ENCODE data around the gene TAF6. TPM values are rescaled to one million over a fixed set of nuclear protein-coding genes. Genes with fewer than 3 reads are reported as not detected.

Gene TAF6
- total and polyA plus RNA-seq, 8 donors = 43.5 to 69.2 (median 57.5) TPM

- H3K4me1 ChIP-seq = peaks cover 0 to 34% of the 10 kb centered on the region in 2 donors
- H3K4me3 ChIP-seq = no peak overlapping the region
- TF ChIP-seq, protein P1, sequence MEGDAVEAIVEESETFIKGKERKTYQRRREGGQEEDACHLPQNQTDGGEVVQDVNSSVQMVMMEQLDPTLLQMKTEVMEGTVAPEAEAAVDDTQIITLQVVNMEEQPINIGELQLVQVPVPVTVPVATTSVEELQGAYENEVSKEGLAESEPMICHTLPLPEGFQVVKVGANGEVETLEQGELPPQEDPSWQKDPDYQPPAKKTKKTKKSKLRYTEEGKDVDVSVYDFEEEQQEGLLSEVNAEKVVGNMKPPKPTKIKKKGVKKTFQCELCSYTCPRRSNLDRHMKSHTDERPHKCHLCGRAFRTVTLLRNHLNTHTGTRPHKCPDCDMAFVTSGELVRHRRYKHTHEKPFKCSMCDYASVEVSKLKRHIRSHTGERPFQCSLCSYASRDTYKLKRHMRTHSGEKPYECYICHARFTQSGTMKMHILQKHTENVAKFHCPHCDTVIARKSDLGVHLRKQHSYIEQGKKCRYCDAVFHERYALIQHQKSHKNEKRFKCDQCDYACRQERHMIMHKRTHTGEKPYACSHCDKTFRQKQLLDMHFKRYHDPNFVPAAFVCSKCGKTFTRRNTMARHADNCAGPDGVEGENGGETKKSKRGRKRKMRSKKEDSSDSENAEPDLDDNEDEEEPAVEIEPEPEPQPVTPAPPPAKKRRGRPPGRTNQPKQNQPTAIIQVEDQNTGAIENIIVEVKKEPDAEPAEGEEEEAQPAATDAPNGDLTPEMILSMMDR (IDR thresholded peaks at IDR 0.05) = no peak
- no peak for DNase-seq
- no peak for ATAC-seq
- H3K27ac ChIP-seq = no peak overlapping the region
- no peaks in the 10 kb centered on the region for H3K27me3 ChIP-seq
- intact Hi-C loops (cut with DNase I) = no loop called here
- H3K9me3 ChIP-seq = no peaks in the 10 kb centered on the region
- H3K36me3 ChIP-seq = peaks cover 11 to 78% of the 10 kb centered on the region in 2 donors
Observed at GRCh38 chr7:100093054-100093453, 26.1 kb downstream of the TAF6 start.

GRCh38 chr7:100091411-100092181 is 27.6 kb downstream of the TAF6 start:
- no peak for DNase-seq

DNA sequence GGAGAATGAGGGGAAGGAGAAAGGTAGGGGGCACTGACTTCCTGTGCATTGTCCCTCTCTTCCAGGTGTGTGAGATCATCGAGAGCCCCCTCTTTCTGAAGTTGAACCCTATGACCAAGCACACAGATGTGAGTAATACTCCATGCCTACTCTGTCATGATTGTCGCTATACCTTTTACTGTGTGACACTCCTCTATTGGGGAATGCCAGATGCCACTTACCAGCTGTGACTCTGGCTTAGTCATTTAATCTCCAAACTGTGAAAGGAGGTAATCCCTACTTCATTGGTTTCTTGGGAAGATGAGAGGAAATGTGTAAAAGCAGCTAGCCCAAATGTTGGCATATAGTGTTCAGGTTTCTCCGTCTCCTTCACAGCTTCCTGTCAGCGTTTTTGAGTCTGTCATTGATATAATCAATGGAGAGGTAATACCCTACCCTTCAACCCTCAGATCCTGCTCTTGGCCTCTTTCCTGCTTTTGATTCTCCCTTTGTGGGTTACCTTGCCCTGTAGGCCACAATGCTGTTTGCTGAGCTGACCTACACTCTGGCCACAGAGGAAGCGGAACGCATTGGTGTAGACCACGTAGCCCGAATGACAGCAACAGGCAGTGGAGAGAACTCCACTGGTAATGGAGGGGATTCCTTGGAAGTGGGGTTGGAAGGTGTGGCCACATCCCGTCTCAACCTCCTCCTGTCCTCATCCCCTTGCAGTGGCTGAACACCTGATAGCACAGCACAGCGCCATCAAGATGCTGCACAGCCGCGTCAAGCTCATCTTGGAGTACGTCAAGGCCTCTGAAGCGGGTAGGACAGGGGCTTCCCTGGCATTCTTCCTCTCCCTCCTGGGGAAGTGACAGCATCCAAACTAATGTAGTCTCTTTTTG is 28.4 kb downstream of the TAF6 start:
- DNase-seq (no peak), ATAC-seq (no peak)
- intact Hi-C loops (cut with DNase I) = no loop called here
- H3K9me3 ChIP-seq = no peaks in the 10 kb centered on the region
- peaks cover 9 to 56% of the 10 kb centered on the region in 2 donors for H3K36me3 ChIP-seq
- H3K4me3 ChIP-seq = no peak overlapping the region
- H3K27ac ChIP-seq = no peak overlapping the region
- peaks cover 0 to 32% of the 10 kb centered on the region in 2 donors for H3K4me1 ChIP-seq
- no peaks in the 10 kb centered on the region for H3K27me3 ChIP-seq
- TF ChIP-seq, protein P1 (IDR thresholded peaks at IDR 0.05) = no peak

More at GRCh38 chr7:100091411-100092181, 27.6 kb downstream of the TAF6 start:
- no peak for ATAC-seq
- Histone ChIP-seq H3K27me3 (no peaks in the 10 kb centered on the region), H3K4me3 (no peak overlapping the region), H3K4me1 (peaks cover 0 to 32% of the 10 kb centered on the region in 2 donors), H3K36me3 (peaks cover 11 to 64% of the 10 kb centered on the region in 2 donors), H3K9me3 (no peaks in the 10 kb centered on the region), H3K27ac (no peak overlapping the region)
- intact Hi-C loops (cut with DNase I) = no loop called here
- TF ChIP-seq, protein P1 (IDR thresholded peaks at IDR 0.05) = no peak

DNA sequence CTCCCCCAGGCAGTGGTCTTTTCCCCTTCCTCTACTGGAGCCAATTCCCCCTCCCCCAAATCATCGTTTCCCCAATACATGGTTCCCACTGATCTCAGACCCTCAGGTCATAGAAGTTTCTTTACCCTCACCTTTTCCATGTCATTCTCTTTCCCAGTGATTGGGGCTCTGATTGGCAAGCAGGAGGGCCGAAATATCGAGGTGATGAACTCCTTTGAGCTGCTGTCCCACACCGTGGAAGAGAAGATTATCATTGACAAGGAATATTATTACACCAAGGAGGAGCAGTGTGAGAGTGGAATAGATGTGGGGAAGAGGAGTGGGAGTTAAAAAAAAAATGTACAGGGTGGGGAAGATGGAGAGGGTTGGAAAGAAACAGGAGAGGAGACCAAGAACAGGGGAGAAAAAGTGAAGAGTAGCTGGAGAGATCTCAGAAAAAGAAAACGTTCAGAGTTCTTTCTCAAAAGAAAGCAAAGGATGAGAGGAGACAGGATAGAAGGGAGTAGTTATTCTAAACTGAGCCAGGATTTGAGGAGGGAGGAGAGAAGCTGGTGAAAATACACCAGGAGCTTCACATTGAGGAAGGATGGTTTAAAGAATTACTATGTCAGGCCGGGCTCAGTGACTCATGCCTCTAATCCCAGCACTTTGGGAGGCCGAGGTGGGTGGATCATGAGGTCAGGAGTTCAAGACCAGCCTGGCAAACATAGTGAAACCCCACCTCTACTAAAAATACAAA is 29.5 kb downstream of the TAF6 start:
- ATAC-seq (no peak), DNase-seq (no peak)
- peaks cover 0 to 44% of the 10 kb centered on the region in 2 donors for H3K36me3 ChIP-seq
- H3K27me3 ChIP-seq = no peaks in the 10 kb centered on the region
- no peaks in the 10 kb centered on the region for H3K9me3 ChIP-seq
- TF ChIP-seq, protein P1 (IDR thresholded peaks at IDR 0.05) = no peak
- peak overlapping the region; percentile 88 to 90 for H3K4me3 ChIP-seq
- peaks cover 0 to 32% of the 10 kb centered on the region in 2 donors for H3K4me1 ChIP-seq
- intact Hi-C loops (cut with DNase I) = no loop called here
- H3K27ac ChIP-seq = peak overlapping the region; percentile 72 to 83
